ENCODE data around the gene MYO3A.

MYO3A gene

GRCh38 chr10:26214551-26215395 lies 280.7 kb downstream of the MYO3A start:
- H2AFZ ChIP-seq (ENCODE audit: low read length): no peak overlapping the region
- H3K79me2 ChIP-seq (ENCODE audit: insufficient read depth, low read length): no peaks in the 10 kb centered on the region
- no peaks in the 10 kb centered on the region for H3K36me3 ChIP-seq (ENCODE audit: insufficient read depth, low read length)
- no peak for TF ChIP-seq CTCF (IDR thresholded peaks at IDR 0.05; ENCODE audit: low read length)
- TF ChIP-seq EZH2 (IDR thresholded peaks at IDR 0.05; ENCODE audit: borderline replicate concordance, low read length): no peak
- no peak overlapping the region for H3K4me2 ChIP-seq (ENCODE audit: low read length)
- no peaks in the 10 kb centered on the region for H3K9me3 ChIP-seq (ENCODE audit: low read length)
- H3K9me2 ChIP-seq (ENCODE audit: low read depth, low read length): no peaks in the 10 kb centered on the region
- no peak overlapping the region for H3K4me3 ChIP-seq (ENCODE audit: low read depth, low read length, poor library complexity, severe bottlenecking)
- no peak overlapping the region for H3K9ac ChIP-seq (ENCODE audit: low read length)
- no peaks in the 10 kb centered on the region for H3K27me3 ChIP-seq (ENCODE audit: insufficient read depth, low read length)
- no peak overlapping the region for H3K27ac ChIP-seq (ENCODE audit: low read depth, low read length, poor library complexity, severe bottlenecking)
- H3F3A ChIP-seq (ENCODE audit: insufficient read depth, low read length): no peaks in the 10 kb centered on the region
- no peaks in the 10 kb centered on the region for H3K4me1 ChIP-seq (ENCODE audit: insufficient read depth, low read length, severe bottlenecking)
- no peaks in the 10 kb centered on the region for H4K20me1 ChIP-seq (ENCODE audit: insufficient read depth, low read length)

- TF ChIP-seq EZH2 (IDR thresholded peaks at IDR 0.05; ENCODE audit: borderline replicate concordance, low read length): no peak
- no peak for TF ChIP-seq CTCF (IDR thresholded peaks at IDR 0.05; ENCODE audit: low read length)
- no peaks in the 10 kb centered on the region for H3K79me2 ChIP-seq (ENCODE audit: insufficient read depth, low read length)
- no peak overlapping the region for H3K4me2 ChIP-seq (ENCODE audit: low read length)
These were observed 281.4 kb downstream of the MYO3A start for GRCh38 chr10:26215396-26215934.

GRCh38 chr10:26215935-26216584 lies 282.0 kb downstream of the MYO3A start:
- H3K27me3 ChIP-seq (ENCODE audit: insufficient read depth, low read length): no peaks in the 10 kb centered on the region
- no peak overlapping the region for H3K4me2 ChIP-seq (ENCODE audit: low read length)
- TF ChIP-seq EZH2 (IDR thresholded peaks at IDR 0.05; ENCODE audit: borderline replicate concordance, low read length): no peak
- no peak for TF ChIP-seq CTCF (IDR thresholded peaks at IDR 0.05; ENCODE audit: low read length)

More at GRCh38 chr10:26215396-26215934, 281.4 kb downstream of the MYO3A start:
- Histone ChIP-seq H3K4me1 (ENCODE audit: insufficient read depth, low read length, severe bottlenecking) (no peaks in the 10 kb centered on the region), H3K9me2 (ENCODE audit: low read depth, low read length) (no peaks in the 10 kb centered on the region), H2AFZ (ENCODE audit: low read length) (no peak overlapping the region), H4K20me1 (ENCODE audit: insufficient read depth, low read length) (no peaks in the 10 kb centered on the region), H3K27ac (ENCODE audit: low read depth, low read length, poor library complexity, severe bottlenecking) (no peak overlapping the region), H3F3A (ENCODE audit: insufficient read depth, low read length) (no peaks in the 10 kb centered on the region), H3K36me3 (ENCODE audit: insufficient read depth, low read length) (no peaks in the 10 kb centered on the region), H3K9me3 (ENCODE audit: low read length) (no peaks in the 10 kb centered on the region), H3K9ac (ENCODE audit: low read length) (no peak overlapping the region), H3K27me3 (ENCODE audit: insufficient read depth, low read length) (no peaks in the 10 kb centered on the region), H3K4me3 (ENCODE audit: low read depth, low read length, poor library complexity, severe bottlenecking) (no peak overlapping the region)

More at GRCh38 chr10:26215935-26216584, 282.0 kb downstream of the MYO3A start:
- Histone ChIP-seq H2AFZ (ENCODE audit: low read length) (no peak overlapping the region), H4K20me1 (ENCODE audit: insufficient read depth, low read length) (no peaks in the 10 kb centered on the region), H3F3A (ENCODE audit: insufficient read depth, low read length) (no peaks in the 10 kb centered on the region), H3K4me3 (ENCODE audit: low read depth, low read length, poor library complexity, severe bottlenecking) (no peak overlapping the region), H3K27ac (ENCODE audit: low read depth, low read length, poor library complexity, severe bottlenecking) (no peak overlapping the region), H3K4me1 (ENCODE audit: insufficient read depth, low read length, severe bottlenecking) (no peaks in the 10 kb centered on the region), H3K9me2 (ENCODE audit: low read depth, low read length) (no peaks in the 10 kb centered on the region), H3K36me3 (ENCODE audit: insufficient read depth, low read length) (no peaks in the 10 kb centered on the region), H3K9me3 (ENCODE audit: low read length) (no peaks in the 10 kb centered on the region), H3K9ac (ENCODE audit: low read length) (no peak overlapping the region), H3K79me2 (ENCODE audit: insufficient read depth, low read length) (no peaks in the 10 kb centered on the region)
